ENCODE results near the gene NDUFA6.

DNA sequence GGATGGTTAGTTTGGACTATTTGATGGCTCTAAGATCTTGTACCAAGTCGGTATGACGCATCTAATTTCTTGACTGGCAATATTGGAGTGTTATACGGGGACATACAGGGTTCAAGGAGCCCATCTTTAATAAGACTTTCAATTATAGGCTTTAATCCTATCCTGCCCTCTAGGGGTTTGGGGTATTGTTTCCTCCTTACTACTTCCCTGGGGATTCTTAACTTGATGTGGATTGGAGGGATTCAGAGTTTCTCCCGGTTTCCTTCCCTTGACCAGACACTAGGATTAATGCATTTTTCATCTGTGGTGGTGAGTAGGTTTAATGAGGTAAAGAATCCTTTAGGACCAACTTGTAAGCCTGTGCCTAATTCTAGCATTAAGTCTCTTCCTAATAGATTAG, 21.2 kb upstream of the NDUFA6 start:
- TF ChIP-seq GLIS3 (CRISPR knock-in tag; IDR thresholded peaks at IDR 0.05), result no peak
- TF ChIP-seq, protein P1, sequence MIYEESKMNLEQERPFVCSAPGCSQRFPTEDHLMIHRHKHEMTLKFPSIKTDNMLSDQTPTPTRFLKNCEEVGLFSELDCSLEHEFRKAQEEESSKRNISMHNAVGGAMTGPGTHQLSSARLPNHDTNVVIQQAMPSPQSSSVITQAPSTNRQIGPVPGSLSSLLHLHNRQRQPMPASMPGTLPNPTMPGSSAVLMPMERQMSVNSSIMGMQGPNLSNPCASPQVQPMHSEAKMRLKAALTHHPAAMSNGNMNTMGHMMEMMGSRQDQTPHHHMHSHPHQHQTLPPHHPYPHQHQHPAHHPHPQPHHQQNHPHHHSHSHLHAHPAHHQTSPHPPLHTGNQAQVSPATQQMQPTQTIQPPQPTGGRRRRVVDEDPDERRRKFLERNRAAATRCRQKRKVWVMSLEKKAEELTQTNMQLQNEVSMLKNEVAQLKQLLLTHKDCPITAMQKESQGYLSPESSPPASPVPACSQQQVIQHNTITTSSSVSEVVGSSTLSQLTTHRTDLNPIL (CRISPR knock-in tag; IDR thresholded peaks at IDR 0.05; ENCODE audit: low read depth), result no peak
- TF ChIP-seq PPARA (CRISPR knock-in tag; IDR thresholded peaks at IDR 0.05; ENCODE audit: borderline replicate concordance), result no peak
- TF ChIP-seq TOX (CRISPR knock-in tag; IDR thresholded peaks at IDR 0.05; ENCODE audit: borderline replicate concordance), result no peak
